Smooth muscle cell (in vitro differentiated cells): ENCODE data around the gene METTL21A. TPM values are rescaled to one million over a fixed set of nuclear protein-coding genes. Genes with fewer than 3 reads are reported as not detected.
"Not testable (repeated sequence)": the region's sequence is repeated elsewhere in the genome, so short reads cannot be mapped to it uniquely, and the experiment has no call there.

Experiments
- DNase-seq: peaks from one replicate; lab custom pipeline; 2025; ENCODE audit not compliant: unreplicated experiment; lab: John Stamatoyannopoulos, UW
- H2AFZ ChIP-seq: fragments of 200-600 bp; sonication (generic); 2 replicates; pipeline ENCODE4 v1.6.0; 2016; ENCODE audit warnings: antibody characterized with exemption, low read depth, mild to moderate bottlenecking
- H3F3A ChIP-seq: fragments of 200-600 bp; sonication (generic); 2 replicates; pipeline ENCODE4 v1.6.0; 2017; ENCODE audit warnings: antibody characterized with exemption, low read depth
- H3K27ac ChIP-seq: fragments of 200-600 bp; sonication (generic); 2 replicates; pipeline ENCODE4 v1.5.1; 2016; ENCODE audit warnings: low read depth, mild to moderate bottlenecking
- H3K27me3 ChIP-seq: fragments of 200-600 bp; sonication (generic); 2 replicates; pipeline ENCODE4 v1.6.1; 2016; ENCODE audit warnings: low read depth, mild to moderate bottlenecking
- H3K36me3 ChIP-seq: fragments of 200-600 bp; sonication (generic); 2 replicates; pipeline ENCODE4 v1.5.1; 2016; ENCODE audit warnings: low read depth
- H3K4me1 ChIP-seq: fragments of 200-600 bp; sonication (generic); 2 replicates; pipeline ENCODE4 v1.5.1; 2016; ENCODE audit warnings: low read depth
- H3K4me2 ChIP-seq: fragments of 200-600 bp; sonication (generic); 2 replicates; pipeline ENCODE4 v1.6.0; 2016; ENCODE audit warnings: mild to moderate bottlenecking
- H3K4me3 ChIP-seq: fragments of 200-600 bp; sonication (generic); 2 replicates; pipeline ENCODE4 v1.5.1; 2016; ENCODE audit warnings: mild to moderate bottlenecking
- H3K79me2 ChIP-seq: fragments of 200-600 bp; sonication (generic); 2 replicates; pipeline ENCODE4 v1.6.0; 2016; ENCODE audit warnings: low read depth, mild to moderate bottlenecking
- H3K9ac ChIP-seq: fragments of 200-600 bp; sonication (generic); 2 replicates; pipeline ENCODE4 v1.6.0; 2016; ENCODE audit warnings: low read depth
- H3K9me3 ChIP-seq: fragments of 200-600 bp; sonication (generic); replicated peaks from 2 replicates; pipeline ENCODE4 v1.5.1; 2016; ENCODE audit warnings: low read depth
- H4K20me1 ChIP-seq: fragments of 200-600 bp; sonication (generic); 2 replicates; pipeline ENCODE4 v1.6.0; 2016; ENCODE audit warnings: low read depth
- CTCF ChIP-seq: fragments of 200-600 bp; sonication (generic); IDR thresholded peaks from 2 replicates; pipeline ENCODE4 v1.5.1; 2017; ENCODE audit warnings: borderline replicate concordance, mild to moderate bottlenecking, antibody characterized with exemption; ENCODE audit not compliant: insufficient read depth, poor library complexity, severe bottlenecking
- WGBS: methylation state at CpG from one replicate; pipeline ENCODE4 v1.1.7; 2016; ENCODE audit warnings: low lambda C conversion rate; 5-methylcytosine and 5-hydroxymethylcytosine counted together
- polyA plus RNA-seq: library from polyadenylated mRNA; unstranded; fragments of >200 nt; fragmentation: Nextera tagmentation; extraction: Ambion mirVana; gene quantifications from 2 replicates; pipeline ENCODE4 v1.2.1, GENCODE V29; 2016
- total RNA-seq: library from RNA; depleted of rRNA; stranded (reverse); fragments of >200 nt; gene quantifications from 2 replicates; pipeline ENCODE4 v1.2.3, GENCODE V29; 2014

Gene METTL21A
- total and polyA plus RNA-seq, 2 experiments from 2014 or later: 13.0 to 19.6 TPM

DNA sequence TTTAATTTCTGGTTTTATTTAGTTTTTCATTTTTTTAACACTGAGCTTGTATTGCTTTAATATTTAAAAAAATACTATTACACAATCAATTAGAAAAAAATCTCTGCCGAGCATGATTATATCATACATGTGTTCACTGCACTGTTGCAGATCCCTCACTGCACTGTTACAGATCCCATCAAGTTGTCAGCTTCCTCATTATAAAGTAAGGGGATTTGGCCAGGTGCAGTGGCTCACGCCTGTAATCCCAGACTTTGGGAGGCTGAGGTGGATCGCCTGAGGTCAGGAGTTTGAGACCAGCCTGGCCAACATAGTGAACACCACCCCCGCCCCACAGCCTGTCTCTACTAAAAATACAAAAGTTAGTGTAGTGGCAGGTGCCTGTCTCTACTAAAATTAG lies 33.0 kb upstream of the METTL21A start:
- Histone ChIP-seq H3F3A (no peaks in the 10 kb centered on the region), H2AFZ (no peak overlapping the region), H3K4me3 (no peak overlapping the region), H3K9me3 (no peaks in the 10 kb centered on the region), H3K27me3 (no peaks in the 10 kb centered on the region), H4K20me1 (no peaks in the 10 kb centered on the region), H3K36me3 (no peaks in the 10 kb centered on the region), H3K79me2 (no peaks in the 10 kb centered on the region), H3K4me2 (no peak overlapping the region), H3K9ac (no peak overlapping the region), H3K27ac (no peak overlapping the region), H3K4me1 (no peaks in the 10 kb centered on the region)
- no peak for TF ChIP-seq CTCF
- no peak for DNase-seq
- WGBS: 94% methylated on average over 4 of the region's 4 CpGs

- WGBS: 60% methylated on average over 4 of the region's 4 CpGs
- Histone ChIP-seq H3K4me3 (no peak overlapping the region), H3K9ac (no peak overlapping the region), H3K4me1 (no peaks in the 10 kb centered on the region), H3K9me3 (no peaks in the 10 kb centered on the region), H3K36me3 (no peaks in the 10 kb centered on the region), H4K20me1 (no peaks in the 10 kb centered on the region), H3K27ac (no peak overlapping the region), H3K27me3 (no peaks in the 10 kb centered on the region), H3F3A (no peaks in the 10 kb centered on the region), H3K4me2 (no peak overlapping the region), H3K79me2 (no peaks in the 10 kb centered on the region), H2AFZ (no peak overlapping the region)
- DNase-seq: no peak
- TF ChIP-seq CTCF: no peak
These were observed 29.8 kb upstream of the METTL21A start for GRCh38 chr2:207655000-207655399.

- H3K9me3 ChIP-seq, H3K36me3 ChIP-seq, H4K20me1 ChIP-seq, H3K9ac ChIP-seq, H3K27ac ChIP-seq, H3K79me2 ChIP-seq, H3K4me1 ChIP-seq, DNase-seq, H3F3A ChIP-seq, H3K27me3 ChIP-seq, H3K4me3 ChIP-seq, H2AFZ ChIP-seq, H3K4me2 ChIP-seq: not testable (repeated sequence)
- 92% methylated on average over 7 of the region's 7 CpGs for WGBS
These were observed 21.4 kb upstream of the METTL21A start for GRCh38 chr2:207646582-207646981.

DNA sequence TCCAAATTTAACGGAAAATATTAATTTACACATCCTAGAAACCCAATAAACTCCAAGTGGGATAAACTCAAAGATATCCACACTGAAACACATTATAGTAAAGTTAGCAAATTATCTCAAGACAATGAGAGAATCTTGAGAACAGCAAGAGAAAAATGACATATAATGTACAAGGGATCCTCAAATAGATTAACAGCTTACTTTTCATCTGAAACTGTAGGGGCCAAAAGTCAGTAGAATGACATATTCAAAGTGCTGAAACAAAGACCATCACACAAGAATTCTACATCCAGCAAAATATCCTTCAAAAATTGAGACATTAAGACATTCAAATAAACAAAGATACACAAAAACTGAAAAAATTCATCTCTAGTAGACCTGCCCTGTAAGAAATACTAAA lies 18.7 kb upstream of the METTL21A start:
- no peak for DNase-seq
- Histone ChIP-seq H4K20me1 (no peaks in the 10 kb centered on the region), H3K79me2 (no peaks in the 10 kb centered on the region), H3K4me3 (no peak overlapping the region), H2AFZ (no peak overlapping the region), H3K27ac (no peak overlapping the region), H3K4me1 (no peaks in the 10 kb centered on the region), H3K36me3 (no peaks in the 10 kb centered on the region), H3K27me3 (no peaks in the 10 kb centered on the region), H3K9me3 (no peaks in the 10 kb centered on the region), H3K4me2 (no peak overlapping the region), H3K9ac (no peak overlapping the region), H3F3A (no peaks in the 10 kb centered on the region)
- TF ChIP-seq CTCF: no peak
- WGBS: 97% methylated on average over 1 of the region's 1 CpG
